Measurements from ENCODE around the gene HNRNPC. TPM values are rescaled to one million over a fixed set of nuclear protein-coding genes. Genes with fewer than 3 reads are reported as not detected.
"Not testable (repeated sequence)": the region's sequence is repeated elsewhere in the genome, so short reads cannot be mapped to it uniquely, and the experiment has no call there.

Gene HNRNPC
- total and polyA plus RNA-seq, 2 of the 8 experiments (the other 6 are each of a cell fraction or from before 2014, with no cell fraction given) = 781 to 1,207 TPM

DNA sequence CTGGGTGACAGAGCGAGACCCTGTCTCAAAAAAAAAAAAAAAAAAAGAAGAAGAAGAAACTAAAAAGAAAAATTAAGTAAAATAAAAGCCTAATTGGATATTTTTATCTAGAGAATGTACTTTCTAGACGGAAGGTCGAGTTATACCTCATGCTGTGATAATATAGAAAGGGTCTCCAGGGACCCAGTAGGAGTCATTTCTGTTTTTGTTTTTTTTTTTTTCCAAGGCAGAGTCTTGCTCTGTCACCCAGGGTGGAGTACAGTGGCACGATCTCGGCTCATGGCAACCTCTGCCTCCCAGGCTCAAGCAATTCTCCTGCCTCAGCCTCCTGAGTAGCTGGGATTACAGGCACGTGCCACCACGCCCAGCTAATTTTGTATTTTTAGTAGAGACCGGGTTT lies 24.8 kb upstream of the HNRNPC start:
- H3K79me1 ChIP-seq (ENCODE audit: low read depth, low read length); H3K14ac ChIP-seq (ENCODE audit: insufficient read length); H3K23me2 ChIP-seq (ENCODE audit: low read depth, low read length); H4K91ac ChIP-seq (replicated peaks; ENCODE audit: insufficient read length, low read length); DNase-seq (ENCODE audit: low read depth in 1 of 2, low spot score in 2 of 2); H2BK12ac ChIP-seq (ENCODE audit: low read depth, low read length); H3K4me1 ChIP-seq (replicated peaks in 1 of 4; ENCODE audit: control insufficient read depth in 3 of 4, insufficient read depth in 4 of 4, low read length in 3 of 4); H3K27ac ChIP-seq (ENCODE audit: low read depth, low read length); H4K8ac ChIP-seq (ENCODE audit: extremely low read depth, insufficient read depth, low read length); H3K9ac ChIP-seq (replicated peaks in 1 of 4; ENCODE audit: extremely low read depth in 1 of 4, low read depth in 3 of 4, low read length in 3 of 4); H3K27me3 ChIP-seq (replicated peaks in 1 of 4; ENCODE audit: control insufficient read depth in 3 of 4, extremely low read depth in 1 of 4, insufficient read depth in 3 of 4, low read length in 3 of 4); H3K4me3 ChIP-seq (ENCODE audit: extremely low read depth in 1 of 4, insufficient read depth in 2 of 4, low read depth in 3 of 4, low read length in 4 of 4); H4K20me1 ChIP-seq (replicated peaks in 1 of 2; ENCODE audit: control insufficient read depth in 1 of 2, insufficient read depth in 2 of 2, low read length in 2 of 2); H2BK15ac ChIP-seq (ENCODE audit: low read length); H2AK5ac ChIP-seq (ENCODE audit: low read depth, low read length); H4K5ac ChIP-seq (ENCODE audit: insufficient read length, low read depth, low read length); H3K23ac ChIP-seq (ENCODE audit: insufficient read length); H3K4me2 ChIP-seq (ENCODE audit: insufficient read depth in 1 of 2, low read depth in 2 of 2, low read length in 2 of 2); H3K4ac ChIP-seq (replicated peaks; ENCODE audit: insufficient read length, low read depth, low read length); H3K18ac ChIP-seq (ENCODE audit: extremely low read depth, low read length); FAIRE-seq; H2BK120ac ChIP-seq (replicated peaks; ENCODE audit: low read depth, low read length); H3K56ac ChIP-seq (replicated peaks; ENCODE audit: insufficient read length, low read depth, low read length); H3K79me2 ChIP-seq (ENCODE audit: control insufficient read depth in 1 of 2, insufficient read depth in 2 of 2, low read length in 2 of 2); H3K36me3 ChIP-seq (ENCODE audit: control insufficient read depth in 2 of 4, insufficient read depth in 4 of 4, low read length in 3 of 4); H2BK5ac ChIP-seq (ENCODE audit: low read depth, low read length); H2AFZ ChIP-seq (ENCODE audit: low read length); H2BK20ac ChIP-seq (ENCODE audit: low read length); H3K9me3 ChIP-seq (ENCODE audit: insufficient read depth in 2 of 2, low read depth in 1 of 2, low read length in 1 of 2): not testable (repeated sequence)
- WGBS, 2 experiments (ENCODE audit: extremely low coverage in 1 of 2, insufficient coverage in 1 of 2, insufficient read length in 1 of 2, insufficient replicate concordance in 2 of 2, low coverage in 1 of 2, low lambda C conversion rate in 2 of 2, missing lambda C conversion rate in 1 of 2) = 86% methylated on average over 8 of the region's 8 CpGs; no CpG with 5 or more reads in 1 of the 2 experiments
- CTCF ChIA-PET (ENCODE audit: partially characterized antibody) = interaction anchor here (0.9 to 1.5 kb wide), 2 partner anchors 18 to 158 kb away, joined by 3 read pairs; no protein-coding TSS in a partner anchor
- POLR2A ChIA-PET (ENCODE audit: partially characterized antibody) = interaction anchor here (1.1 kb wide), 1 partner anchor 12 kb away, joined by 3 read pairs; no protein-coding TSS in a partner anchor

Data from H1 (cell line).